ENCODE measurements around the gene ZMYND8.
"Not testable (repeated sequence)": the region's sequence is repeated elsewhere in the genome, so short reads cannot be mapped to it uniquely, and the experiment has no call there.

ZMYND8 gene

DNA sequence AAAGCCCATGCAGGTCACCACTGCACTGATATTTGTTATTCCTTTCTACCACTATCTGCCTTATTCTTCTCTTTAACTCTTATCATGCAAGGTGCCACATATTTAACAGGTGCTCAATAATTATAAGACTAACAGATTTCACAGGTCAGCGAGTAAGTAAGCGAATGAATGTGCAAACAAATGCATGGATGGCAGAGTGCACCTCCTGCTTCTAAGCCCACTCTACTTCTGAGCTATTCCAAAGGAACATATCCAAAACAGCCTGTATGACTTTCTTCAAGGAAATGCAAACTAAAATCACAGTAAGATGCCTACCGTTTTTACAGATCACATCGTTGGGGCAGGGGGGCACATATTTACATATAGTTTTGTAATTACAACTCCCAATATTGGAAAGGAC, 71.3 kb downstream of the ZMYND8 start:
- DNase-seq, result no peak

DNA sequence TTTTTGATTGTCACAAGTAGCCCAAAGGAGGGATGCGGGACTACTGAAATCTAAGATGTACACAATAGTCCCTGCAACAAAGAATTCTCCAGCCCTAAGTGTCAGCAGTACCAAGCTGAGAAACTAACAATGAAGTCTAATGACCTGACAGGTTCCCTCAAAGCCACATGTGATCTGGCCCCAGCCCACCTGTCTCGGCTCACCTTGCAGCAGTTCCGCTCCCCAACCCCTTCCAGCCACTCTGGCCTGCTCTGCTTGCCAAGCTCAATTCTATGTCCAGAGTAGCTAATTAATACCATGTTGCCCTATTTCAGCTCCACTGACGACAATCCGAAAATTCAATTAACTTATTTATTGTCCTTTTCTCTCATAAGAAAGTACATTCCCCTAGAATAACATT, 72.1 kb downstream of the ZMYND8 start:
- no peak for DNase-seq

GRCh38 chr20:47283411-47283810, 73.1 kb downstream of the ZMYND8 start:
- DNase-seq, result no peak

- DNase-seq, result no peak
These were observed 73.6 kb downstream of the ZMYND8 start for GRCh38 chr20:47282864-47283263.

DNA sequence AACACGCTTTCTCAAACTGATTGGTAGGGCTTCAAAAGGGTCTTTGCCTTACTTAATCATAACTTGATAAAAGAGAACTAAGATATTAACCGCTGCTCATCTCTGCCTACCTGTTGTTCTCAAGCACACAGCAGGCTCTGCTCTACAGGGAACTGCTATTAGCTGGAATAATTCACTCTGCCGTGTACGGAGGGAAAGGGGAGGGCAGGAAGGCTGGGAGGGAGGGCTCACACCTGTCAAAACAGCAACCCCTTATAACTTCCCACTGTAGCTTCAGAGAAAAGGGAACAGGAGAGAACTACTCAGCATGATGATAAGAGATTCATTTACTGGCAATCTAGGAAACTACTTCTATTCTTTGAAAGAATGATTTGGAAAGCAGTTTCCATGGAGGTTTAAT, 75.1 kb downstream of the ZMYND8 start:
- no peak for DNase-seq

GRCh38 chr20:47280668-47281067, 75.8 kb downstream of the ZMYND8 start:
- DNase-seq, result no peak

DNA sequence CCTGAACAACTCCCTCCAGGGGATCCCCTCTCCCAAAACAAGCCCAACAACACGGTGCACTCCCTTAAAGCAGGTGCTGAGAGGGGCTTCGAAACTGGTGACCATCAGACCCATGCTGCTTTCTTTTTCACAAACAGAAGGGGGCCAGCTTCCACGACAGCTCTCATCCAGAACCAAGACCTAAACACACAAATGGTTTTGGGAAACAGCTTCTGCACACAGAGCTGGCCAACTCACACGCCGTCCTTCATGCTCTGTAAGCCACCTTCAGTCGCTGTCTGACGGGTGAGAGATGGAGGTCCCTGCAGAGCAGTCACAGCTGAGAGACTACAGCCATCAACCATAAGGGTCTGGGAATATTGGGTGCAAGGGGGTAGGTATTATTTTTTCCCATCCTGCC, 76.3 kb downstream of the ZMYND8 start:
- DNase-seq, result no peak

GRCh38 chr20:47278907-47279348, 77.6 kb downstream of the ZMYND8 start:
- DNase-seq, result no peak

GRCh38 chr20:47277535-47277872, 79.0 kb downstream of the ZMYND8 start:
- not testable (repeated sequence) for DNase-seq

GRCh38 chr20:47276851-47277534, 79.5 kb downstream of the ZMYND8 start:
- peak in 2 of 14 donors; percentile 16 to 19 for DNase-seq

- DNase-seq, result no peak
These were observed 80.2 kb downstream of the ZMYND8 start for GRCh38 chr20:47276251-47276650.

- DNase-seq, result no peak
These were observed 81.0 kb downstream of the ZMYND8 start for GRCh38 chr20:47275548-47275947.

GRCh38 chr20:47274401-47275108, 81.9 kb downstream of the ZMYND8 start:
- DNase-seq, result no peak

- no peak for DNase-seq
These were observed 82.8 kb downstream of the ZMYND8 start for GRCh38 chr20:47273591-47274235.

DNA sequence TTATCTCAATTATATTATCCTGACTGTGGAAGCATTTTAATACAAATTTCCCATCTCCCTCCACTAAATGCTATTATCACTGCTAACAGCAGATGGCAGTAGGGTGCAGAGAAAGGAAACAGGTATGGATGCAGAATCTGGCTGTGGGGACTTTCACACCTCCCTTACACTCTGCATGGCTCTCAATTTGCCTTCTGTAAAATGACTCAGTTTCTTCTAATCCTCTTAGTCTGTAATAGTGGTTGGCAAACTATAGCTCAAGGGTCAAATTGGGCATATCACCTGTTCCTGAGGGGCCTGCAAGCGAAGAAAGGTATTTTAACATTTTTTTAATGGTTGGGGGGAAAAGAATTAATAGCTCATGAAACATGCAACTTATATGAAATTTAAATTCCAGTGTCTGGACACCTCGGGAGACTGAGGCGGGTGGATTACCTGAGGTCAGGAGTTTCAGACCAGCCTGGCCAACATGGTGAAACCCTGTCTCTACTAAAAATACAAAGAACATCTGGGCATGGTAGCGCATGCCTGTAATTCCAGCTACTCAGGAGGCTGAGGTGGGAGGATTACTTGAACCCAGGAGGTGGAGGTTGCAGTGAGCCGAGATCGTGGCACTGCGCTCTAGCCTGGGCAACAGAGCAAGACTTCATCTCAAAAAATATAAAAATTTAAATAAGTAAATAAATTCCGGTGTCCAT, 83.5 kb downstream of the ZMYND8 start:
- peak in 6 of 14 donors; percentile 13 to 57 (median 27) for DNase-seq

DNA sequence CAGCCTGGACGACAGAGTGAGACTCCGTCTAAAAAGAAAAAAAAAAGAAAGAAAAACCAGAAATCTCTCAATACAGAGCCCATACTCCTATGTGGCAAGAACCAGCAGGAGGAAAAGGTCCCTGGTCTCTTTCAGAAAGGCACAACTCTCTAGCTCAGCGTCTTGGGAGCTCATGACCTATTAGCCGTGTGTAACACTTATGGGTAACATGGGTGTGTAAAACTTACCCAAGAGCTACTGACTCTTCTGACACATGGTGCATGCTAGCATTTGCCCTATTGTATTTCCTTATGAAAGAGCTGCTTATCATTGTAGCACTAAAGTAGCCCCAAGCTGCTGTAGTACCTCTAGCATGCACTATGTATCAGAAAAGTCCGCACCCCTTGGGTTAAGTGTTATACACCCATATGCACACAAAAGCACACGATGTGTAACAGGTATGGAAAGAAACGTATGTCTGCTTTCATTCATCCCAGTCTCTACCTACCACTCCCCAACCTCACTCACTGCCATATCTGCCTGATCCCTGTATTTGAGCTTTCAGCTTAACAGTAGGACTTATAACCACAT, 85.4 kb downstream of the ZMYND8 start:
- no peak for DNase-seq

DNA sequence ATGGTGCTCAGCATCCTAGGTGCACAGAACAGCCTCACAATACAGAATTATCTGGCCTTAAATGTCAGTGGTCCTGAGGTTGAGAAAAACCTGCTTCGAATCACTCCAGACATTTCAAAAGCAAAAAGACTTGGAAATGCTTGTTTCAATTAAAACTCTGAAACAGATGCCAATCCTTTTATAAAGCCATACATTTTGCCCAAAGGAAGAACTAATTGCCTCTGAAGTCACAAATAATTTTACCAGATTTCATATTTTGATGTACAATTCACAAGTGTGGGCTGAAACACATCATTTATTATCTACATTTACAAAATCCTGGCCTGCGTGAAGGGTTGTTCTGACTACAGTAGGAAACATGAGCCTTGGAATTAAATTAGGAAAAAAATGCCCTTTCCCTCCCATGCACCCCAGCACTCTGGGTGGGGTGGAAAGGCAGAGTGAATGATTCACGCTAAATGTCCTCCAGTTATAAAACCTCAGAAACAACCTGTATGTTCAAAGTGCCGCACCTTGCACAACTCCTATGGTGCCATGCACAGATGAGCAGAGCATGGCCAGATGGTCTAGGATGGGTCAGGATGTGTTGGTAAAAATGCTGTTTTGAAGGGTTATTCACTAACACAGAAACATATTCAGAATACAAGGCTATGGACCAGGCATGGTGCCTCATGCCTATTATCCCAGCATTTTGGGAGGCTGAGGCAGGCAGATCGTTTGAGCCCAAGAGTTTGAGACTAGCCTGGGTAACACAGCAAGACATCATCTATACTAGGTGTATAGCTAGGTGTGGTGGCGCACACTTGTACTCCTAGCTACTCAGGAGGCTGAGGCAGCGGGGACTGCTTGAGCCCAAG, 87.0 kb downstream of the ZMYND8 start:
- no peak for DNase-seq

GRCh38 chr20:47267621-47268020, 88.9 kb downstream of the ZMYND8 start:
- DNase-seq, result no peak

- DNase-seq, result no peak
These were observed 89.5 kb downstream of the ZMYND8 start for GRCh38 chr20:47266847-47267515.

GRCh38 chr20:47265984-47266383, 90.5 kb downstream of the ZMYND8 start:
- DNase-seq, result no peak

DNA sequence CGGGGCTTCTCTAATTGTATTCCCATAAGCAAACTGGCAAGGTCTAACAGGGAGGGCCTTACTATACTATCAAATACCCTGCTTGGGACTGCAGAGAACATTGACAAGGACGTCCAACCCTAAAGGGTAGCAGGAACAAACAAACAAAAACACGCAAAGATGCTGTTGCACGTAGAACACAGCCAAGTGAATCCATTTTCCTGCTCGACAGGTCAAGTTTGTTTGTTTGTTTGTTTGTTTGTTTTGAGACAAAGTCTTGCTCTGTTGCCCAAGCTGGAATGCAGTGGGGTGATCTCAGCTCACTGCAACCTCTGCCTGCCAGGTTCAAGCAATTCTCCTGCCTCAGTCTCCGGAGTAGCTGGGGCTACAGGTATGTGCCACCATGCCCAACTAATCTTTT, 91.3 kb downstream of the ZMYND8 start:
- no peak for DNase-seq
